CMK (cell line): ENCODE data around the gene APOL6.

Source experiments
- DNase-seq: peaks from one replicate; pipeline ENCODE4 v3.0.0-alpha.2; 2010; ENCODE audit warnings: low read depth

APOL6 gene

GRCh38 chr22:35648066-35649025 is at the start of gene APOL6:
Gene APOL6, plus strand, starts transcription at chr22:35648446. Its CDS starts 7,980 bp downstream, at chr22:35656426.
- no peak for DNase-seq

- no peak for DNase-seq
Observed at GRCh38 chr22:35599364-35599763, 48.9 kb upstream of the APOL6 start.

- DNase-seq: peak; percentile 47
Observed at GRCh38 chr22:35600476-35600875, 47.8 kb upstream of the APOL6 start.

GRCh38 chr22:35601013-35601580 is 47.1 kb upstream of the APOL6 start:
- DNase-seq: no peak

GRCh38 chr22:35601743-35602615 is 46.3 kb upstream of the APOL6 start:
- DNase-seq: no peak

GRCh38 chr22:35604621-35605368 is 43.5 kb upstream of the APOL6 start:
- no peak for DNase-seq

- no peak for DNase-seq
Observed at GRCh38 chr22:35605369-35605680, 42.9 kb upstream of the APOL6 start.

- DNase-seq: no peak
Observed at GRCh38 chr22:35605851-35606481, 42.3 kb upstream of the APOL6 start.

- no peak for DNase-seq
Observed at GRCh38 chr22:35606916-35607315, 41.3 kb upstream of the APOL6 start.

GRCh38 chr22:35608088-35608487 is 40.2 kb upstream of the APOL6 start:
- no peak for DNase-seq

- no peak for DNase-seq
Observed at GRCh38 chr22:35609261-35609660, 39.0 kb upstream of the APOL6 start.

GRCh38 chr22:35609761-35610160 is 38.5 kb upstream of the APOL6 start:
- DNase-seq: no peak

- no peak for DNase-seq
Observed at GRCh38 chr22:35610741-35611140, 37.5 kb upstream of the APOL6 start.

- DNase-seq: no peak
Observed at GRCh38 chr22:35611200-35611890, 36.9 kb upstream of the APOL6 start.

GRCh38 chr22:35611891-35612576 is 36.2 kb upstream of the APOL6 start:
- DNase-seq: no peak

- DNase-seq: no peak
Observed at GRCh38 chr22:35612903-35613302, 35.3 kb upstream of the APOL6 start.

GRCh38 chr22:35614404-35614803 is 33.8 kb upstream of the APOL6 start:
- DNase-seq: no peak

- DNase-seq: no peak
Observed at GRCh38 chr22:35615156-35615555, 33.1 kb upstream of the APOL6 start.

- DNase-seq: no peak
Observed at GRCh38 chr22:35616043-35616442, 32.2 kb upstream of the APOL6 start.

- DNase-seq: no peak
Observed at GRCh38 chr22:35617137-35617755, 31.0 kb upstream of the APOL6 start, which contains the start of gene MB. Gene MB, minus strand, starts transcription at chr22:35617329. Its CDS starts 72 bp downstream, at chr22:35617257.
